ENCODE results near the gene FAM180B. TPM values are rescaled to one million over a fixed set of nuclear protein-coding genes. Genes with fewer than 3 reads are reported as not detected.
A peak's percentile ranks its signal among the peaks of the same experiment; 100 is the strongest.

The FAM180B gene
- total and polyA plus RNA-seq, 2 of the 4 experiments (the other 2 are of a cell fraction) = not detected

DNA sequence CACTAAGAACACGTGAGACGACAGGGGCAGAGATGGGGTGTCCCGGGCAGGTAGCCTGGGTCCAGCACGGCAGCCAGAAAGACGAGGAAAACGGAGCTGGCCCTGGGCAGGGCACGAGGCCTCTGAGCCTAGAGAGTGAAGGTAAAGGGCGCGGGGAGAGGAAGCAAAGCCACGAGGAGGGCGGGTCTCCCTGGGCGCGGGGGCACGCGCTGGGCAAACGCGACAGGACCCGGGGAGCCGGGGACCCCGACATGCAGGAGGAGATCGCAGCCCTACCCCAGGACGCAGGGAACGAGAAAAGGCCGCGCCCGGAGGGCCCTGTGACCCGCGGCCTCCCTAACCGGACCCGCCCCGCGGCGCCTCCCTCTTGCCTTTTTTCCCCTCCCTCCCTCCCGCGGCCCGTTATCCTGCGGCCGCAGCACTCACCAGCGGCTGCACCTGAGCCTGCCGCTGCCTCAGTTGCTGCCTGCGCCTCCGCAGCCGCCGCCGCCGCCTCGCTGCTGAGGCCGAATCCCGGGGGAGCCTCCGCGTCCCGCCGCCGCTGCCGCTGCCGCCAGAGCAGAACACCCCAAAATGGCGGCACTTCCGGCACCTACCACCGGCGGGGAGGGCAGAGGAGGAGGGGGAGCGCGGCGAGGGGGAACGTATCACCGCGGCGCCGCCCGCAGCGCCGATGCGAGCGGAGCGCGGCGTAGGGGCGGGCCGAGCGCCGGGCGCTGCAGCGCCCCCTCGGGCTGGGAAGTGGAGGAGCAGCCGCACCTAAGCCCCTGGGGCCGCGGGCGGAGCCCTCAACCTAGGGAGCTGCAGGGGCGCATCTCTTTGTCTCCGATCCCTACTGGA is 33.7 kb upstream of the FAM180B start, which contains the start of gene CELF1:
TSS of gene CELF1 (minus strand) at position 567 of the 840 bp plus-strand sequence. CDS start 53,609 bp downstream, outside the sequence.
- no peaks in the 10 kb centered on the region for H3K36me3 ChIP-seq (ENCODE audit: control insufficient read depth, insufficient read depth, low read length)
- peaks cover 6% of the 10 kb centered on the region for H3K9me1 ChIP-seq (ENCODE audit: insufficient read depth, low read length)
- no peaks in the 10 kb centered on the region for H3K9me3 ChIP-seq (ENCODE audit: control insufficient read depth, insufficient read depth, low read length)
- peak within 1 kb of the TSS; percentile 97 for H3K9ac ChIP-seq (ENCODE audit: low read depth, low read length)
- H3K56ac ChIP-seq (ENCODE audit: extremely low read depth, insufficient read depth, low read length) = peak within 1 kb of the TSS; percentile 81
- peak within 1 kb of the TSS; percentile 27; the same call in 1 of the 2 replicates for H2BK20ac ChIP-seq (ENCODE audit: low read depth, low read length)
- peak within 1 kb of the TSS; percentile 89 for H4K5ac ChIP-seq (ENCODE audit: low read depth, low read length)
- peaks cover 46% of the 10 kb centered on the region for H4K20me1 ChIP-seq (ENCODE audit: insufficient read depth, low read length)
- intact Hi-C loops (cut with micrococcal nuclease) (loop anchor here (1.0 kb wide), 1 partner anchor 55 kb away; no protein-coding TSS in a partner anchor), in situ Hi-C loops (cut with MboI; ENCODE audit: low sequenced_read_pairs) (no loop called here), dilution Hi-C loops (cut with HindIII; ENCODE audit: low sequenced_read_pairs, unreplicated experiment) (no loop called here)
- peak within 1 kb of the TSS; percentile 97 for H2AFZ ChIP-seq (replicated peaks; ENCODE audit: low read length, poor library complexity)
- H3K4me2 ChIP-seq (ENCODE audit: low read depth, low read length) = peak within 1 kb of the TSS; percentile 100
- peak within 1 kb of the TSS; percentile 93 for H3K27ac ChIP-seq (ENCODE audit: insufficient read depth, low read length)
- POLR2A ChIA-PET (ENCODE audit: unreplicated experiment) = interaction anchor here (0.5 to 1.0 kb wide), 3 partner anchors 12 to 54 kb away, joined by 3 to 5 read pairs (median 3); no protein-coding TSS in a partner anchor
- peak within 1 kb of the TSS; percentile 99 for H3K4me3 ChIP-seq (ENCODE audit: insufficient read depth, low read depth, low read length)
- no peak within 1 kb of the TSS for H2BK15ac ChIP-seq (ENCODE audit: low read depth, low read length)
- peak; percentile 83 for DNase-seq
- H3K4me1 ChIP-seq (ENCODE audit: control insufficient read depth, insufficient read depth, low read length) = peaks cover 3% of the 10 kb centered on the region
- peak within 1 kb of the TSS; percentile 76 for H4K91ac ChIP-seq (ENCODE audit: insufficient read depth, low read depth, low read length)
- H3K14ac ChIP-seq (replicated peaks; ENCODE audit: low read depth, low read length) = peak within 1 kb of the TSS; percentile 92
- H3K27me3 ChIP-seq (ENCODE audit: control insufficient read depth, insufficient read depth, low read length) = no peaks in the 10 kb centered on the region
- H2AK5ac ChIP-seq (ENCODE audit: low read depth, low read length) = peak within 1 kb of the TSS; percentile 92
- peak; percentile 100 for TF ChIP-seq MAZ (IDR thresholded peaks at IDR 0.05; ENCODE audit: borderline replicate concordance, low read depth, low read length)
- peak; percentile 72 for TF ChIP-seq RAD21 (IDR thresholded peaks at IDR 0.05; ENCODE audit: low read length)
- TF ChIP-seq MAFK (IDR thresholded peaks at IDR 0.05; ENCODE audit: low read depth, low read length) = no peak
- no peak for TF ChIP-seq MXI1 (IDR thresholded peaks at IDR 0.05; ENCODE audit: borderline replicate concordance, low read depth, low read length)
- TF ChIP-seq, protein P1, sequence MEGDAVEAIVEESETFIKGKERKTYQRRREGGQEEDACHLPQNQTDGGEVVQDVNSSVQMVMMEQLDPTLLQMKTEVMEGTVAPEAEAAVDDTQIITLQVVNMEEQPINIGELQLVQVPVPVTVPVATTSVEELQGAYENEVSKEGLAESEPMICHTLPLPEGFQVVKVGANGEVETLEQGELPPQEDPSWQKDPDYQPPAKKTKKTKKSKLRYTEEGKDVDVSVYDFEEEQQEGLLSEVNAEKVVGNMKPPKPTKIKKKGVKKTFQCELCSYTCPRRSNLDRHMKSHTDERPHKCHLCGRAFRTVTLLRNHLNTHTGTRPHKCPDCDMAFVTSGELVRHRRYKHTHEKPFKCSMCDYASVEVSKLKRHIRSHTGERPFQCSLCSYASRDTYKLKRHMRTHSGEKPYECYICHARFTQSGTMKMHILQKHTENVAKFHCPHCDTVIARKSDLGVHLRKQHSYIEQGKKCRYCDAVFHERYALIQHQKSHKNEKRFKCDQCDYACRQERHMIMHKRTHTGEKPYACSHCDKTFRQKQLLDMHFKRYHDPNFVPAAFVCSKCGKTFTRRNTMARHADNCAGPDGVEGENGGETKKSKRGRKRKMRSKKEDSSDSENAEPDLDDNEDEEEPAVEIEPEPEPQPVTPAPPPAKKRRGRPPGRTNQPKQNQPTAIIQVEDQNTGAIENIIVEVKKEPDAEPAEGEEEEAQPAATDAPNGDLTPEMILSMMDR (conservative IDR thresholded peaks at IDR 0.05; ENCODE audit: low read depth, low read length) = peak; percentile 96
- peak; percentile 56 for TF ChIP-seq SMC3 (IDR thresholded peaks at IDR 0.05; ENCODE audit: low read depth, low read length)
- TF ChIP-seq FOS (IDR thresholded peaks at IDR 0.05; ENCODE audit: low read depth, low read length) = no peak
- no peak for TF ChIP-seq RFX5 (IDR thresholded peaks at IDR 0.05; ENCODE audit: low read depth, low read length)
- no peak for TF ChIP-seq CEBPB (IDR thresholded peaks at IDR 0.05; ENCODE audit: low read depth, low read length)
- TF ChIP-seq BHLHE40 (IDR thresholded peaks at IDR 0.05; ENCODE audit: low read depth, low read length) = peak; percentile 41; the same call in 1 of the 2 replicates
- TF ChIP-seq POLR2A (IDR thresholded peaks at IDR 0.05; ENCODE audit: low read depth, low read length) = peak; percentile 43; the same call in 1 of the 2 replicates
- H3K4ac ChIP-seq (ENCODE audit: low read depth, low read length) = peak within 1 kb of the TSS; percentile 94
- H2AK9ac ChIP-seq (replicated peaks; ENCODE audit: low read depth, low read length, poor library complexity) = peak within 1 kb of the TSS; percentile 97
- WGBS, 2 experiments (ENCODE audit: extremely low coverage in 2 of 2, insufficient read length in 1 of 2) = 0% methylated on average over 37 of the region's 89 CpGs; no CpG with 5 or more reads in 1 of the 2 experiments
- peak within 1 kb of the TSS; percentile 58 to 89 for H4K8ac ChIP-seq (ENCODE audit: low read depth in 2 of 2, low read length in 2 of 2)
- ATAC-seq (ENCODE audit: low read depth) = peak; percentile 98
- no TSS peak for BruUV-seq (replicated peaks)
- CTCF ChIA-PET = interaction anchor here (0.6 to 1.9 kb wide), 5 partner anchors 9 to 66 kb away, joined by 3 to 5 read pairs (median 4); partner anchors contain the start of gene PTPMT1
- H2BK5ac ChIP-seq (ENCODE audit: low read depth, low read length, poor library complexity, severe bottlenecking) = peak within 1 kb of the TSS; percentile 86
- peak within 1 kb of the TSS; percentile 87 for H3K18ac ChIP-seq (ENCODE audit: low read depth, low read length)
- peak within 1 kb of the TSS; percentile 93 for H3K23ac ChIP-seq (ENCODE audit: low read depth, low read length)
- peak within 1 kb of the TSS; percentile 54; the same call in 1 of the 2 replicates for H2BK120ac ChIP-seq (ENCODE audit: low read depth, low read length)
- peaks cover 0 to 44% of the 10 kb centered on the region in 2 experiments; a peak in 2 of 4 replicates for H3K79me1 ChIP-seq (ENCODE audit: low read depth in 1 of 2, low read length in 2 of 2)
